ENCODE measurements around the gene NT5C2.
A peak's percentile ranks its signal among the peaks of the same experiment; 100 is the strongest.
"Not testable (repeated sequence)": the region's sequence is repeated elsewhere in the genome, so short reads cannot be mapped to it uniquely, and the experiment has no call there.

The NT5C2 gene

DNA sequence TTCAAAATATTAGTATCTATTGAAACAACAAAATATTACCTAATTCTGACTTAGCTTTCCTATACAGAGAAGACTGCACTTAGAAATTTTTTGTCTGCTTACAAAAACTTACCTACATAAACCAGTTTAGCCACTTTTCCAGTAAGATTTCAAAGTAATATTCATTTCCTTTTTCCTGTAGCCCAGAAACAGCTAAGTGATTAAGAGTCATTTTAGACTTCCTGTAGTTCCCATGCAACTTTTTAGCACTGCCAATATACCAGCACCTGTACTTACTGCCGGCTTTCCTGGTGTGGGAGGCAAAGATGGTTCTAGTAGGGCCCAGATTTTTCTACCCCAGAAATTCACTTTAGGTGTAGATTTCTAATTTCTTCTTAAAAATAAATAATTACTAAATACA is 21.8 kb downstream of the NT5C2 start:
- Histone ChIP-seq H3K27ac (ENCODE audit: poor library complexity, severe bottlenecking) (peak overlapping the region; percentile 77), H3K4me3 (ENCODE audit: severe bottlenecking) (no peak overlapping the region), H3K4me1 (ENCODE audit: insufficient read depth, poor library complexity, severe bottlenecking) (peaks cover 30% of the 10 kb centered on the region), H3K9me3 (ENCODE audit: severe bottlenecking) (no peaks in the 10 kb centered on the region), H3K27me3 (ENCODE audit: insufficient read depth, poor library complexity, severe bottlenecking) (no peaks in the 10 kb centered on the region), H3K36me3 (ENCODE audit: low read depth) (peaks cover 59% of the 10 kb centered on the region)
- DNase-seq (ENCODE audit: low spot score): no peak
- ATAC-seq (ENCODE audit: low read depth): peak; percentile 68; the same call in 2 of the 3 replicates
- TF ChIP-seq, protein P1, sequence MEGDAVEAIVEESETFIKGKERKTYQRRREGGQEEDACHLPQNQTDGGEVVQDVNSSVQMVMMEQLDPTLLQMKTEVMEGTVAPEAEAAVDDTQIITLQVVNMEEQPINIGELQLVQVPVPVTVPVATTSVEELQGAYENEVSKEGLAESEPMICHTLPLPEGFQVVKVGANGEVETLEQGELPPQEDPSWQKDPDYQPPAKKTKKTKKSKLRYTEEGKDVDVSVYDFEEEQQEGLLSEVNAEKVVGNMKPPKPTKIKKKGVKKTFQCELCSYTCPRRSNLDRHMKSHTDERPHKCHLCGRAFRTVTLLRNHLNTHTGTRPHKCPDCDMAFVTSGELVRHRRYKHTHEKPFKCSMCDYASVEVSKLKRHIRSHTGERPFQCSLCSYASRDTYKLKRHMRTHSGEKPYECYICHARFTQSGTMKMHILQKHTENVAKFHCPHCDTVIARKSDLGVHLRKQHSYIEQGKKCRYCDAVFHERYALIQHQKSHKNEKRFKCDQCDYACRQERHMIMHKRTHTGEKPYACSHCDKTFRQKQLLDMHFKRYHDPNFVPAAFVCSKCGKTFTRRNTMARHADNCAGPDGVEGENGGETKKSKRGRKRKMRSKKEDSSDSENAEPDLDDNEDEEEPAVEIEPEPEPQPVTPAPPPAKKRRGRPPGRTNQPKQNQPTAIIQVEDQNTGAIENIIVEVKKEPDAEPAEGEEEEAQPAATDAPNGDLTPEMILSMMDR (IDR thresholded peaks at IDR 0.05; ENCODE audit: poor library complexity, severe bottlenecking): no peak

DNA sequence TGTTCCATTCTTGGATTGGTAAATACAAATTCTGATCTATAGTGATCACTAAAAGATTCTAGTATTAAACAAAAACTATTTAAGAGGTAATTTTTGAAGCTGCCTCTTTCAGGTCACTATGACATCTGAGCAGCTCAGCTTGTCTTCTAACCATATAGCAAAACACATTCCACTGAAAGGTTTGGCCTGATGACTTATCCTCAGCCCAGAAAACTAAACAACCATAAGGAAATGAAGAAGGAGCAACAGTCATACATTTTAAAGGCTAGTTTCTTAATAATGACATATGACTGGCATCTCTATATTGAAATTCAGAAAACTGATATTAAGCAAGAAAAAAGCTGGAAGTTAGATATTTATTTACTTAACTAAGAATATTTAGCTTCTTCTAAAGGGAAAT is 24.6 kb downstream of the NT5C2 start:
- H3K36me3 ChIP-seq (ENCODE audit: low read depth): peaks cover 60% of the 10 kb centered on the region
- no peak for DNase-seq (ENCODE audit: low spot score)
- ATAC-seq (ENCODE audit: low read depth): peak; percentile 96
- H3K27ac ChIP-seq (ENCODE audit: poor library complexity, severe bottlenecking): peak overlapping the region; percentile 77
- H3K4me3 ChIP-seq (ENCODE audit: severe bottlenecking): no peak overlapping the region
- H3K9me3 ChIP-seq (ENCODE audit: severe bottlenecking): no peaks in the 10 kb centered on the region
- TF ChIP-seq, protein P1 (IDR thresholded peaks at IDR 0.05; ENCODE audit: poor library complexity, severe bottlenecking): no peak
- peaks cover 30% of the 10 kb centered on the region for H3K4me1 ChIP-seq (ENCODE audit: insufficient read depth, poor library complexity, severe bottlenecking)
- no peaks in the 10 kb centered on the region for H3K27me3 ChIP-seq (ENCODE audit: insufficient read depth, poor library complexity, severe bottlenecking)

DNA sequence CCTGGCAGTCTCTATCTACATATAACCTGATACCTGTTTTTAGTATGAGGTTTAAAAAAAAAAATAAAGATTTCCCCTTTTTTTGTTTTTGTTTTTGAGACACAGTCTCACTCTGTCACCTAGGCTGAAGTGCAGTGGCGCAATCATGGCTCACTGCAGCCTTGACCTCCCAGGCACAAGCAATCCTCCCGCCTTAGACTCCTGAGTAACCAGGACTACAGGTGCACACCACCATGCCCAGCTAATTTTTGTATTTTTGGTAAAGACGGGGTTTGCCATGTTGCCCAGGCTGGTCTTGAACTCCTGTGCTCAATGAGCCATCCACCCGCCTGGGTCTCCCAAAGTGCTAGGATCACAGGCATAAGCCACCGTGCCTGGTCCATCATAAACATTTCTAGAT is 25.5 kb downstream of the NT5C2 start:
- Histone ChIP-seq H3K36me3 (ENCODE audit: low read depth) (peaks cover 59% of the 10 kb centered on the region), H3K27ac (ENCODE audit: poor library complexity, severe bottlenecking) (peak overlapping the region; percentile 77), H3K4me1 (ENCODE audit: insufficient read depth, poor library complexity, severe bottlenecking) (peaks cover 30% of the 10 kb centered on the region)
- H3K9me3 ChIP-seq (ENCODE audit: severe bottlenecking); H3K4me3 ChIP-seq (ENCODE audit: severe bottlenecking); DNase-seq (ENCODE audit: low spot score); H3K27me3 ChIP-seq (ENCODE audit: insufficient read depth, poor library complexity, severe bottlenecking); ATAC-seq (ENCODE audit: low read depth): not testable (repeated sequence)

DNA sequence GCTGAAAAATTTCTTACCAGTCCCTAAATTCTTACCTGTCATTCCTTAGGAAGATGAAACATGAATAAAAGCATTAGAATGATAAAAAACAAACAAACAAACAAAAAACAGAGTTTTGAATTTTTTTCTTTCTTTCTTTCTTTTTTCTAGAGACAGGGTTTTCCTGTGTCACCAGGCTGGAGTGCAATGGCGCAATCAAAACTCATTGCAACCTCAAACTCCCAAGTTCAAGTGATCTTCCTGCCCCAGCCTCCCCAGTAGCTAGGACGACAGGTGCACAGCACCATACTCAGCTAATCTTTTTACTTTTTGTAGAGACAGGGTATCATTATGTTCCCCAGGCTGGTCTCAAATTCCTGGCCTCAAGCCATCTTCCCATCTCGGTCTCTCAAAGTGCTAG is 26.5 kb downstream of the NT5C2 start:
- Histone ChIP-seq H3K9me3 (ENCODE audit: severe bottlenecking) (no peaks in the 10 kb centered on the region), H3K27me3 (ENCODE audit: insufficient read depth, poor library complexity, severe bottlenecking) (no peaks in the 10 kb centered on the region), H3K36me3 (ENCODE audit: low read depth) (peaks cover 60% of the 10 kb centered on the region), H3K4me3 (ENCODE audit: severe bottlenecking) (no peak overlapping the region), H3K27ac (ENCODE audit: poor library complexity, severe bottlenecking) (no peak overlapping the region), H3K4me1 (ENCODE audit: insufficient read depth, poor library complexity, severe bottlenecking) (peaks cover 26% of the 10 kb centered on the region)
- no peak for DNase-seq (ENCODE audit: low spot score)
- no peak for ATAC-seq (ENCODE audit: low read depth)
- TF ChIP-seq, protein P1 (IDR thresholded peaks at IDR 0.05; ENCODE audit: poor library complexity, severe bottlenecking): no peak

DNA sequence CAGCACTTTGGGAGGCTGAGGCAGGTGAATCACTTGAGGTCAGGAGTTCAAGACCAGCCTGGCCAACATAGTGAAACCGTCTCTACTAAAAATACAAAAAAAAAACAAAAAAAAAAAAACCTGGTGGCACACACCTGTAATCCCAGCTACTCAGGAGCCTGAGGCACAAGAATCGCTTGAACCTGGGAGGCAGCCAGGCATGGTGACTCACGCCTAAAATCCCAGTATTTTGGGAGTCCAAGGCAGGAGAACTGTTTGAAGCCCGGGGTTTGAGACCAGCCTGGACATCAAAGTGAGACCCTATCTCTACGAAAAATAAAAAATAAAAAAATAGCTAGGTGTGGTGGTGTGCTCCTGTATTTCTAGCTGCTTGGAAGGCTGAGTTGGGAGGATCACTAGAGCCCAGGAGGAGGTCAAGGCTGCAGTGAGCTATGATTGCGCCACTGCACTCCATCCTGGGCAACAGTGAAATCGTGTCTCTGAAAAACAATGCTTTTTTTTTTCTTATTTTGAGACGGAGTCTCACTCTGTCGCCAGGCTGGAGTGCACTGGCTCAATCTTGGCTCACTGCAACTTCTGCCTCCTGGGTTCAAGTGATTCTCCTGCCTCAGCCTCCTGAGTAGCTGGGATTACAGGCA is 29.2 kb downstream of the NT5C2 start:
- H3K4me3 ChIP-seq (ENCODE audit: severe bottlenecking); ATAC-seq (ENCODE audit: low read depth); H3K27ac ChIP-seq (ENCODE audit: poor library complexity, severe bottlenecking); H3K4me1 ChIP-seq (ENCODE audit: insufficient read depth, poor library complexity, severe bottlenecking); H3K9me3 ChIP-seq (ENCODE audit: severe bottlenecking); DNase-seq (ENCODE audit: low spot score); H3K27me3 ChIP-seq (ENCODE audit: insufficient read depth, poor library complexity, severe bottlenecking): not testable (repeated sequence)
- H3K36me3 ChIP-seq (ENCODE audit: low read depth): peaks cover 48% of the 10 kb centered on the region

DNA sequence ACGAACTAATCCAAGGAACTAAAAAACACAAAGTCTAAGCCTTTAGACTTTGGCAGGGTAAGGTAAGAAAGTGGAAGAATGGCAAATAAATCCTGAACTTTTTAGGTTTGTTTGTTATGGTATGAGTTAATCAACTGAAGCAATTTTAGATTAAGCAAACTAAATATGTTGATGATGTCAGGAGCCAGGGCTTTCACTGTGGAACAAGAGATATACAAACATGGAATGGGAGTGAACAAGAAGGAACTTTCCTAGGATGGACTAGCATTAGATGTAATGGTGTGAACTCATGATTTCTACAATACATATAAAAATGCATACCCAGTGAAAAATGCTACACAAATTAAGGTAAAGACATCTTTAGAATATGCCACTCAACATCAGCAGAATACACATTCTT is 35.8 kb downstream of the NT5C2 start:
- Histone ChIP-seq H3K27ac (ENCODE audit: poor library complexity, severe bottlenecking) (no peak overlapping the region), H3K9me3 (ENCODE audit: severe bottlenecking) (no peaks in the 10 kb centered on the region)

More for the DNA sequence above, 35.8 kb downstream of the NT5C2 start:
- TF ChIP-seq, protein P1 (IDR thresholded peaks at IDR 0.05; ENCODE audit: poor library complexity, severe bottlenecking): no peak
- ATAC-seq (ENCODE audit: low read depth) (no peak), DNase-seq (ENCODE audit: low spot score) (no peak)
- Histone ChIP-seq H3K36me3 (ENCODE audit: low read depth) (peaks cover 43% of the 10 kb centered on the region), H3K27me3 (ENCODE audit: insufficient read depth, poor library complexity, severe bottlenecking) (no peaks in the 10 kb centered on the region), H3K4me1 (ENCODE audit: insufficient read depth, poor library complexity, severe bottlenecking) (peaks cover 31% of the 10 kb centered on the region), H3K4me3 (ENCODE audit: severe bottlenecking) (no peak overlapping the region)
